Suprapubic skin (tissue), 4 donors: ENCODE results near the gene SDSL.

Source experiments
- CTCF ChIP-seq, 2 donors: fragments of 200-600 bp in 1 of 2; fragments of 450-650 bp in 1 of 2; sonication (generic) in 1 of 2; IDR thresholded peaks; one replicate each; pipeline ENCODE4 v1.5.1; 2016 to 2019; ENCODE audit warnings: antibody characterized with exemption in 2 of 2, mild to moderate bottlenecking in 1 of 2, moderate library complexity in 1 of 2
- EP300 ChIP-seq: sonication (generic); formaldehyde crosslinking; IDR thresholded peaks from one replicate; pipeline ENCODE4 v1.6.1; 2017; ENCODE audit warnings: antibody characterized with exemption
- POLR2A ChIP-seq, 2 donors: fragments of 450-650 bp; IDR thresholded peaks; one replicate each; pipeline ENCODE4 v1.6.1; 2017; ENCODE audit warnings: antibody characterized with exemption in 2 of 2, mild to moderate bottlenecking in 2 of 2, moderate library complexity in 2 of 2
- POLR2AphosphoS5 ChIP-seq, 3 donors: sonication (generic); formaldehyde crosslinking; IDR thresholded peaks; one replicate each; pipeline ENCODE4 v1.6.1; 2017; ENCODE audit warnings: antibody characterized with exemption in 3 of 3

GRCh38 chr12:113374823-113375428 lies 47.3 kb upstream of the SDSL start:
- TF ChIP-seq CTCF (IDR thresholded peaks at IDR 0.05): no peak
- no peak for TF ChIP-seq POLR2A (IDR thresholded peaks at IDR 0.05)
- no peak for TF ChIP-seq EP300
- TF ChIP-seq POLR2AphosphoS5 (IDR thresholded peaks at IDR 0.05): no peak
